Measurements from ENCODE around the gene SIX1. TPM values are rescaled to one million over a fixed set of nuclear protein-coding genes. Genes with fewer than 3 reads are reported as not detected.
A peak's percentile ranks its signal among the peaks of the same experiment; 100 is the strongest.

The SIX1 gene
- total RNA-seq, 4 donors from 2014 or later: 28.3 to 76.4 (median 56.3) TPM

DNA sequence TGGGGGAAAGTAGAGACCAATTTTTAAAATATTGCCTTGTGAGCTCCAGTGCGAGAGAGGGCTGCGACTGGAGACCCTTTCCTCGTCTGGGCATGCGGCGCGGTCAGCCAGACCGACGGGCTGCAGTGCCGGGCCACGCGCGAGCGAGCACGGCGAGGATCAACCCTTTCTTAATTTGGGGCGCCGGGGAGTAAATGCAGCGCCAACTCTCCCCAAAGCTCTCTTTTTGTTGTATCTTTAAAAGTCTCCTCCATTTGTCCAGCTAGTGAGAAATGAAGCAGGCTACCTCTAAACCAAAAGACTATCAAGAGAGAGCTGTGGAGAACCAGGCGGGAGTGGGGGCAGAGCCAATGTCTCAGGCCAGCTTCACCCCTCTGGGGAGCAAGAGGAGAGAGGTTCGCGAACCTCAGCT is 1.4 kb downstream of the SIX1 start:
- Histone ChIP-seq H3K4me3 (peak overlapping the region; percentile 86 to 90 (median 88)), H3K36me3 (no peaks in the 10 kb centered on the region), H3K27me3 (no peaks in the 10 kb centered on the region), H3K27ac (peak overlapping the region; percentile 93 to 98 (median 95)), H3K4me1 (peaks cover 37 to 42% of the 10 kb centered on the region in 2 donors), H3K9me3 (no peaks in the 10 kb centered on the region)
- no peak for DNase-seq
- intact Hi-C loops (cut with DNase I; ENCODE audit: low total_unique reads): loop anchor here (2.0 to 10.0 kb wide), 5 partner anchors 23 to 471 kb away; partner anchors contain the start of genes PPM1A, SIX4, SLC38A6 and TRMT5
- no peak for TF ChIP-seq POLR2A (IDR thresholded peaks at IDR 0.05)
- TF ChIP-seq, protein P1, sequence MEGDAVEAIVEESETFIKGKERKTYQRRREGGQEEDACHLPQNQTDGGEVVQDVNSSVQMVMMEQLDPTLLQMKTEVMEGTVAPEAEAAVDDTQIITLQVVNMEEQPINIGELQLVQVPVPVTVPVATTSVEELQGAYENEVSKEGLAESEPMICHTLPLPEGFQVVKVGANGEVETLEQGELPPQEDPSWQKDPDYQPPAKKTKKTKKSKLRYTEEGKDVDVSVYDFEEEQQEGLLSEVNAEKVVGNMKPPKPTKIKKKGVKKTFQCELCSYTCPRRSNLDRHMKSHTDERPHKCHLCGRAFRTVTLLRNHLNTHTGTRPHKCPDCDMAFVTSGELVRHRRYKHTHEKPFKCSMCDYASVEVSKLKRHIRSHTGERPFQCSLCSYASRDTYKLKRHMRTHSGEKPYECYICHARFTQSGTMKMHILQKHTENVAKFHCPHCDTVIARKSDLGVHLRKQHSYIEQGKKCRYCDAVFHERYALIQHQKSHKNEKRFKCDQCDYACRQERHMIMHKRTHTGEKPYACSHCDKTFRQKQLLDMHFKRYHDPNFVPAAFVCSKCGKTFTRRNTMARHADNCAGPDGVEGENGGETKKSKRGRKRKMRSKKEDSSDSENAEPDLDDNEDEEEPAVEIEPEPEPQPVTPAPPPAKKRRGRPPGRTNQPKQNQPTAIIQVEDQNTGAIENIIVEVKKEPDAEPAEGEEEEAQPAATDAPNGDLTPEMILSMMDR (IDR thresholded peaks at IDR 0.05 in 4 of 5, conservative IDR thresholded peaks at IDR 0.05 in 1 of 5): no peak
- in situ Hi-C loops (cut with MboI; ENCODE audit: low sequenced_read_pairs in 4 of 4): loop anchor here in 1 of 4 donors (25.0 kb wide), 1 partner anchor 339 kb away; the partner anchor contains the start of genes SLC38A6 and TRMT5
- ATAC-seq: no peak

DNA sequence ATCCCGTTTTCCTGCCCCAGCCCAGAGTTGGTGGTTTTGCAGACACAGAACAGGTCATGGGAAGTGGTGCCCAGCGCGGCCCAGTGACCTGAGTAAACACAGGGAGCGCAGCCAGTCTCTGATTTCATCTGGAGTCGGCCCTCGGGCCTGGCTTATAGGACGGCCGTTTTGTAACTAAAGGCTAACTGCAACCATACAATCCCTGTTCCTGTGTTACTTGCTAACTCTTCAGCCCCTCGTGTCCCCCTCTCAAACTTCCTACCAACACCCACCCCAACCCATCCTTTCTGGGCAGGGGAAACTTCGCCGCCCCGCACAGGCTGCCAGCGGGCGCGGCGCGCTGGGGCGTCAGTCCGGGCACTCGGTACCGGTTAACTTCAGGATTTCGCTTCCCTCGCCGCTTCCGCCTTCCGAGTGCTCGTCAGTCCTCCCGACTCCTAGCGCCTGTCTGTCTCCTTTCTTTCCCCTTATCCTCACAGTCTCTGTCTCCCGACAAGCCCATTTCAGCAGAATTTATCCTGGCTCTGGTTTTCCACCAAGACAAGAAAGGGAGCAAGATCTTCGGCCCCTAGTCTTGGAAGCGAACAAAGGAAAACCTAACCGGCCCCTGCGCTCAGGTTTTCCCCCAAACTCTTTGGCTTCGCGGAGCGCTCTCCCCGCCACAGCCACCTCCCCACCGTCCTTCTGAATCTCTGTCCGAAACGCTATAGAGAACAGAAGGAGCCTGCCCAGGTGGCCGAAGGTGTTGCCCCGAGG is 2.0 kb downstream of the SIX1 start:
- H3K36me3 ChIP-seq: no peaks in the 10 kb centered on the region
- H3K27me3 ChIP-seq: no peaks in the 10 kb centered on the region
- intact Hi-C loops (cut with DNase I; ENCODE audit: low total_unique reads) (loop anchor here (5.0 to 10.0 kb wide), 3 partner anchors 335 to 470 kb away; partner anchors contain the start of genes PPM1A, SLC38A6 and TRMT5), in situ Hi-C loops (cut with MboI; ENCODE audit: low sequenced_read_pairs in 4 of 4) (loop anchor here in 1 of 4 donors (25.0 kb wide), 1 partner anchor 340 kb away; the partner anchor contains the start of genes SLC38A6 and TRMT5)
- peaks cover 42 to 47% of the 10 kb centered on the region in 2 donors for H3K4me1 ChIP-seq
- TF ChIP-seq POLR2A (IDR thresholded peaks at IDR 0.05): peak; percentile 55 to 79
- TF ChIP-seq, protein P1 (IDR thresholded peaks at IDR 0.05 in 4 of 5, conservative IDR thresholded peaks at IDR 0.05 in 1 of 5): no peak
- DNase-seq: peak; percentile 88 to 91
- H3K9me3 ChIP-seq: no peaks in the 10 kb centered on the region
- H3K27ac ChIP-seq: peak overlapping the region; percentile 93 to 98 (median 95)
- ATAC-seq: peak; percentile 47 to 50
- peak overlapping the region; percentile 86 to 90 (median 88) for H3K4me3 ChIP-seq

GRCh38 chr14:60646226-60646818 is 3.0 kb downstream of the SIX1 start:
- H3K27me3 ChIP-seq: no peaks in the 10 kb centered on the region
- H3K4me1 ChIP-seq: peaks cover 41 to 50% of the 10 kb centered on the region in 2 donors
- DNase-seq (peak; percentile 76 to 79), ATAC-seq (peak; percentile 49 to 50)
- peak overlapping the region; percentile 93 to 98 (median 95) for H3K27ac ChIP-seq
- H3K9me3 ChIP-seq: no peaks in the 10 kb centered on the region
- H3K36me3 ChIP-seq: no peaks in the 10 kb centered on the region
- H3K4me3 ChIP-seq: peak overlapping the region; percentile 86 to 90 (median 88)
- in situ Hi-C loops (cut with MboI; ENCODE audit: low sequenced_read_pairs in 4 of 4) (loop anchor here in 1 of 4 donors (25.0 kb wide), 1 partner anchor 341 kb away; the partner anchor contains the start of genes SLC38A6 and TRMT5), intact Hi-C loops (cut with DNase I; ENCODE audit: low total_unique reads) (loop anchor here (5.0 to 10.0 kb wide), 3 partner anchors 336 to 469 kb away; partner anchors contain the start of genes PPM1A, SLC38A6 and TRMT5)
- no peak for TF ChIP-seq POLR2A (IDR thresholded peaks at IDR 0.05)
- TF ChIP-seq, protein P1 (IDR thresholded peaks at IDR 0.05 in 4 of 5, conservative IDR thresholded peaks at IDR 0.05 in 1 of 5): no peak

DNA sequence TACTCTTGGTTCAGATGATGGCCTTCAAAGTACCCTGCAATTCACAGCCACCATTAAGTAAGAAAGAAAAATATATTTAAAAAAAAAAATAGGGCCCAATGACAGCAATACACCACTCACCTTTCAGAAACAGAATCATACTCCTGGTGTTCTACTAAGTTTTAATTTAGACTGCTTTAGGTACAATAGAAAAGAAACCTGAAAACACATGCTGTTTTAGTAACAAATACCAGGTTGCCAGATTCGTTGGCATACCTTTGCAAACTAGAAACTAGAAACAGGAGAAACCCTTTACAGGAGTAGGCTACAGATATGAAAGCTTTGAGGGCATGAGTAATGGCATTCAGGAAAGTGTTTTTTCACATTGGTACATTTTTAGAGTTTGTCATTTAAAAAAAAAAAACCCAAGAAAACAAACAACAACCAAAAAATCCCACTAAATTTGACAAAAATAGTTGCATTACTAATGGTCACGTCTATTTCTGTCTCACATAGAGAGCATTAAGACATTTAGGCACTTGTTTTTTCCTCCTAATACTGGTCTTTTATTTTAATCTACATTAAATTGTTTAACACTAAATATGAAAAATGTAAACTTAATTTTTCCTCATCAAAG is 4.0 kb downstream of the SIX1 start:
- TF ChIP-seq POLR2A (IDR thresholded peaks at IDR 0.05): no peak
- TF ChIP-seq, protein P1 (IDR thresholded peaks at IDR 0.05 in 4 of 5, conservative IDR thresholded peaks at IDR 0.05 in 1 of 5): no peak
- Histone ChIP-seq H3K9me3 (no peaks in the 10 kb centered on the region), H3K4me3 (peak overlapping the region; percentile 86 to 90 (median 88)), H3K4me1 (peaks cover 44 to 51% of the 10 kb centered on the region in 2 donors), H3K36me3 (no peaks in the 10 kb centered on the region), H3K27me3 (no peaks in the 10 kb centered on the region), H3K27ac (peak overlapping the region; percentile 93 to 98 (median 95))
- intact Hi-C loops (cut with DNase I; ENCODE audit: low total_unique reads): loop anchor here (5.0 to 10.0 kb wide), 3 partner anchors 337 to 468 kb away; partner anchors contain the start of genes PPM1A, SLC38A6 and TRMT5
- DNase-seq (no peak), ATAC-seq (no peak)
- in situ Hi-C loops (cut with MboI; ENCODE audit: low sequenced_read_pairs in 4 of 4): loop anchor here in 1 of 4 donors (25.0 kb wide), 1 partner anchor 342 kb away; the partner anchor contains the start of genes SLC38A6 and TRMT5

All from gastrocnemius medialis (tissue), 4 donors.